Endodermal cell (in vitro differentiated cells): ENCODE results near the gene OR10AD1. TPM values are rescaled to one million over a fixed set of nuclear protein-coding genes. Genes with fewer than 3 reads are reported as not detected.
A peak's percentile ranks its signal among the peaks of the same experiment; 100 is the strongest.
"Not testable (repeated sequence)": the region's sequence is repeated elsewhere in the genome, so short reads cannot be mapped to it uniquely, and the experiment has no call there.

Experiments used
- DNase-seq: peaks from one replicate; pipeline ENCODE4 v3.0.0-alpha.2; 2017
- H3K27ac ChIP-seq: 2 replicates; pipeline ENCODE4 v1.5.1; 2013; ENCODE audit warnings: mild to moderate bottlenecking, low read depth, low read length, moderate library complexity
- H3K27me3 ChIP-seq: 2 replicates; pipeline ENCODE4 v1.6.1; 2013; ENCODE audit warnings: mild to moderate bottlenecking, low read length, moderate library complexity; ENCODE audit not compliant: insufficient read depth, control insufficient read depth, poor library complexity, severe bottlenecking
- H3K36me3 ChIP-seq: 2 replicates; pipeline ENCODE4 v1.7.0; 2013; ENCODE audit warnings: mild to moderate bottlenecking, low read length, moderate library complexity; ENCODE audit not compliant: control insufficient read depth, insufficient read depth
- H3K4me1 ChIP-seq: one replicate; pipeline ENCODE4 v1.7.0; 2013; ENCODE audit warnings: low read length; ENCODE audit not compliant: control insufficient read depth, insufficient read depth
- H3K4me3 ChIP-seq: 2 replicates; pipeline ENCODE4 v1.5.1; 2013; ENCODE audit warnings: mild to moderate bottlenecking, low read length, moderate library complexity
- H3K9ac ChIP-seq: 2 replicates; pipeline ENCODE4 v1.6.1; 2013; ENCODE audit warnings: mild to moderate bottlenecking, low read length, moderate library complexity; ENCODE audit not compliant: poor library complexity, severe bottlenecking; ENCODE audit errors: extremely low read depth
- H3K9me3 ChIP-seq: 2 replicates; pipeline ENCODE4 v1.6.1; 2013; ENCODE audit warnings: mild to moderate bottlenecking, low read length, moderate library complexity; ENCODE audit not compliant: control insufficient read depth
- H3K27ac Mint-ChIP-seq: 2 replicates; pipeline ENCODE4 v1.8.0; 2020; ENCODE audit warnings: mixed read lengths
- H3K27me3 Mint-ChIP-seq: 2 replicates; pipeline ENCODE4 v1.8.0; 2021; ENCODE audit warnings: mild to moderate bottlenecking, mixed read lengths; ENCODE audit not compliant: insufficient read depth
- H3K36me3 Mint-ChIP-seq: 2 replicates; pipeline ENCODE4 v1.8.0; 2020; ENCODE audit warnings: low read depth, mixed read lengths
- H3K4me1 Mint-ChIP-seq: 2 replicates; pipeline ENCODE4 v1.8.0; 2020; ENCODE audit warnings: mixed read lengths
- H3K4me3 Mint-ChIP-seq: 2 replicates; pipeline ENCODE4 v1.8.0; 2020; ENCODE audit warnings: mild to moderate bottlenecking, moderate library complexity, mixed read lengths
- H3K9me3 Mint-ChIP-seq: 2 replicates; pipeline ENCODE4 v1.8.0; 2020; ENCODE audit warnings: mild to moderate bottlenecking, mixed read lengths
- CTCF ChIP-seq: fragments of 200-600 bp; sonication (generic); conservative IDR thresholded peaks from 2 replicates; pipeline ENCODE4 v1.5.0; 2021; ENCODE audit warnings: antibody characterized with exemption, mild to moderate bottlenecking
- WGBS, 2 experiments: methylation state at CpG; one replicate each; pipeline versions ENCODE4 v1.1.5 to v1.1.7; 2013; ENCODE audit warnings: missing lambda C conversion rate in 2 of 2, mixed read lengths in 1 of 2; ENCODE audit not compliant: insufficient coverage in 1 of 2, insufficient read length in 1 of 2; 5-methylcytosine and 5-hydroxymethylcytosine counted together
- total RNA-seq, 2 donors: library from RNA; stranded (reverse); fragmentation: NEBNext Ultra II Directional in 1 of 2; extraction: Animal tissue kit (Norgen Biotek cat#: 25700) in 1 of 2; gene quantifications; 2 replicates in 1 of 2; 3 replicates in 1 of 2; pipeline ENCODE4 v1.2.1, GENCODE V29; 2021

OR10AD1 gene
- total RNA-seq, 2 donors from 2014 or later = not detected

GRCh38 chr12:48156652-48157017, 46.5 kb downstream of the OR10AD1 start:
- peaks cover 12% of the 10 kb centered on the region for H3K27me3 Mint-ChIP-seq
- H3K27ac Mint-ChIP-seq = peak overlapping the region; percentile 32
- no peak overlapping the region for H3K27ac ChIP-seq

DNA sequence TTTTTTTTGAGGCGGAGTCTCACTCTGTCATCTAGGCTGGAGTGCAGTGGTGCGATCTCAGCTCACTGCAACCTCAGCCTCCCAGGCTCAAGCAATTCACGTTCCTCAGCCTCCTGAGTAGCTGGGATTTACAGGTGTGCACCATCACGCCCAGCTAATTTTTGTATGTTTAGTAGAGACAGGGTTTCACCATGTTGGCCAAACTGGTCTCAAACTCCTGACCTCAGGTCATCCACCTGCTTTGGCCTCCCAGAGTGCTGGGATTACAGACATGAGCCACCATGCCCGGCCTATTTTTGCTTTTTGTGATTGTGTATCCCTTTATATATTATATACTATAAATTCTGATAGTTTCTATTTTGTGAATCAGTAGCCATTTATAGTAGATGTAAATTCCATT, 47.3 kb downstream of the OR10AD1 start:
- not testable (repeated sequence) for H3K27ac Mint-ChIP-seq

More at GRCh38 chr12:48156652-48157017, 46.5 kb downstream of the OR10AD1 start:
- Histone ChIP-seq H3K4me3 (peak overlapping the region; percentile 95), H3K4me1 (no peaks in the 10 kb centered on the region), H3K9me3 (no peaks in the 10 kb centered on the region), H3K9ac (peak overlapping the region; percentile 42), H3K36me3 (peaks cover 4% of the 10 kb centered on the region), H3K27me3 (peaks cover 11% of the 10 kb centered on the region)
- H3K4me3 Mint-ChIP-seq = peak overlapping the region; percentile 96
- H3K4me1 Mint-ChIP-seq = peaks cover 6% of the 10 kb centered on the region
- no peak for DNase-seq
- TF ChIP-seq CTCF = no peak
- peaks cover 2% of the 10 kb centered on the region for H3K36me3 Mint-ChIP-seq
- WGBS, 2 experiments = 48 to 54% methylated on average over 5 to 8 of the region's 8 CpGs
- no peaks in the 10 kb centered on the region for H3K9me3 Mint-ChIP-seq

More for the DNA sequence above, 47.3 kb downstream of the OR10AD1 start:
- not testable (repeated sequence) for H3K27me3 ChIP-seq, H3K9ac ChIP-seq, H3K9me3 ChIP-seq, H3K9me3 Mint-ChIP-seq, H3K4me1 Mint-ChIP-seq, H3K4me3 ChIP-seq, H3K27me3 Mint-ChIP-seq, H3K36me3 Mint-ChIP-seq, H3K36me3 ChIP-seq, H3K27ac ChIP-seq, H3K4me3 Mint-ChIP-seq, H3K4me1 ChIP-seq
- DNase-seq = peak; percentile 17
- 95 to 100% methylated on average over 3 to 4 of the region's 5 CpGs for WGBS, 2 experiments

Other genes with a start within 250 kb of the OR10AD1 start
- gene TMEM106C, start 239.7 kb downstream of the OR10AD1 start, total RNA-seq = 10 to 100 TPM; 17.3 to 61.6 TPM
- gene COL2A1, start 198.8 kb downstream of the OR10AD1 start, total RNA-seq = 10 to 100 TPM; 12.4 to 21.0 TPM
- 10 to 100 TPM; 30.6 to 39.6 TPM for gene SENP1, start 97.2 kb downstream of the OR10AD1 start, total RNA-seq
- 100 to 1,000 TPM in 1 of 2 donors, 10 to 100 TPM in 1; 90.0 to 107 TPM for gene PFKM, start 83.9 kb downstream of the OR10AD1 start, total RNA-seq
- 1 to 10 TPM; 7.1 to 9.0 TPM for gene ASB8, start 45.8 kb downstream of the OR10AD1 start, total RNA-seq
- not detected for gene CCDC184, start 19.6 kb downstream of the OR10AD1 start, total RNA-seq
- 10 to 100 TPM in 1 of 2 donors, 1 to 10 TPM in 1; 9.4 to 12.5 TPM for gene ZNF641, start 147.6 kb upstream of the OR10AD1 start, total RNA-seq